BLaER1 treated with 17β-estradiol and CSF1 and Interleukin-3, amounts not matched to agents 10 nM and 100 nM (cell line): Measurements from ENCODE around the gene FDXR.

ENCODE experiments used
- H3K27ac ChIP-seq, 11 experiments: shearing (Covaris generic); formaldehyde crosslinking; 2 replicates each; pipeline ENCODE4 v1.8.1; 2022
- H3K27me3 ChIP-seq, 11 experiments: shearing (Covaris generic); formaldehyde crosslinking; 2 replicates each; pipeline ENCODE4 v1.8.1; 2022
- H3K36me3 ChIP-seq, 11 experiments: shearing (Covaris generic); formaldehyde crosslinking; 2 replicates each; pipeline ENCODE4 v1.8.1; 2022
- H3K4me1 ChIP-seq, 10 experiments: shearing (Covaris generic); formaldehyde crosslinking; 2 replicates each; pipeline ENCODE4 v1.8.1; 2022
- H3K4me2 ChIP-seq, 11 experiments: shearing (Covaris generic); formaldehyde crosslinking; 2 replicates each; pipeline ENCODE4 v1.8.1; 2022
- H3K4me3 ChIP-seq, 10 experiments: shearing (Covaris generic); formaldehyde crosslinking; 2 replicates each; pipeline ENCODE4 v1.8.1; 2022
- H3K9ac ChIP-seq, 11 experiments: shearing (Covaris generic); formaldehyde crosslinking; 2 replicates each; pipeline ENCODE4 v1.8.1; 2022
- H3K9me3 ChIP-seq, 11 experiments: shearing (Covaris generic); formaldehyde crosslinking; replicated peaks in 1 of 11; 2 replicates each; pipeline ENCODE4 v1.8.1; 2022
- H4K20me1 ChIP-seq, 11 experiments: shearing (Covaris generic); formaldehyde crosslinking; 2 replicates each; pipeline ENCODE4 v1.8.1; 2022
- Cebpa-rat ChIP-seq, 11 experiments: shearing (Covaris generic); IDR thresholded peaks; 2 replicates each; pipeline ENCODE4 v1.8.1; 2022

Gene FDXR

DNA sequence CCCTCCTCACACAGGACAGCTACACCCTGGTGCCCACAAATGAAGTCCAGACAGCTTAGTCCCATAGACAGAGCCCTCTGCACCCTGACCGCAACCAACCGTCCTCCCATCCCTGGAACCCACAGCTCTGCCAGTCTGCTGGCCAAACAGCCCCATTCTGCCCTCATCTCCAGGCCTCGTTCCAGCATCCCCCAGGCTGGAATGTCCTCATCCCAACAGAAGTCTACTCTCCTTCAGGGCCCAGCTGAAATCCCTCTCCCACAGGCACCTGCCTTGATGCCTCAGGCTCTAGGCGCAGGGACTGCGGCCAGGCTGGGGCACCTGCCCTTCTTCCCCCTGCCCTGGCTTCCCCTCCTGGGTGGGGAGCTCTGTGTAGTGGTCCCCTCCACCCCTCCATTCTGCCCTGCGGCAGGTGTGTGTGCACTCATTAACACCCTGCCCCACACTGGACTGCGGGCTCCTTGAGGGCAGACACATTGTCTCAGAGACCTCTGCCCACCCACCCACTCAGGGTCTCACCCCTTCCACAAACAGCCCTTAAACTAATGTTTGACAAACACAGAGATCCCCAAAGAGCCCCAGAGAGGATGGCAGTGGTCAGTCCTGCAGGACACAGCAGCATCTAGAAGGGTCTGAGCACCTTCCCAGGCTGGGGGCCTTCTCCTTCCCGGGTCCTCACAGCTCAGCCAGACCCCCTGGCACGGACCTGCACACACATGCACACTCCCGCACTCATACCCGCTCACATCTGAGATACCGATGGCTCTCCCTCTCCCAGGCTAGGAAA lies 13.9 kb downstream of the FDXR start:
- Histone ChIP-seq H3K9me3 (no peaks in the 10 kb centered on the region), H3K27me3 (peaks cover 69 to 93% (median 79%) of the 10 kb centered on the region in 11 experiments), H4K20me1 (peaks cover 0 to 79% (median 29%) of the 10 kb centered on the region in 11 experiments; a peak in 17 of 22 replicates), H3K4me1 (peaks cover 19 to 44% (median 35%) of the 10 kb centered on the region in 10 experiments; a peak in 19 of 20 replicates), H3K4me2 (no peak overlapping the region), H3K4me3 (no peak overlapping the region; a peak in 1 of 20 replicates), H3K27ac (no peak overlapping the region), H3K9ac (no peak overlapping the region), H3K36me3 (peaks cover 0 to 4% (median 0%) of the 10 kb centered on the region in 11 experiments; a peak in 4 of 22 replicates)
- no peak for TF ChIP-seq Cebpa-rat (IDR thresholded peaks at IDR 0.05)

DNA sequence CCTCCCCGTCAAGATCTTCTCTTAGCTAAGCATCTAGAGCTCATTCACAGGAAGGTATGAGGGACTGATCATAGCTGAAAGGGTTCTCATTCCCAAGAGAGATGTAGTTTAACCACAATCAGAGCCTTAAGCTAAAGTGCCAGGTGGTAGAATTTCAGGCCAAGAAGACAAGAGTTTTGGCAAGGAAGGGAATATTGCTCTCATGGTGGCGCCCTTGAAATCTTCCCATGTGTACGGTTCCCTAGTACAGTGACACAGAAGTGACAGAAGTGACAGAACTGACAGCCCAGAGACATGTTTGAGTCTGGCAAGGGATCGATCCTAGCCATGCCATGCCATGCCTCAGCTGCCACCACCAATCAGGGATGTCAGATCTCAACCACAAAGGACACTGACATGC lies 15.6 kb downstream of the FDXR start:
- no peak overlapping the region for H3K9ac ChIP-seq
- H3K9me3 ChIP-seq, result no peaks in the 10 kb centered on the region
- no peak for TF ChIP-seq Cebpa-rat (IDR thresholded peaks at IDR 0.05)
- H4K20me1 ChIP-seq, result peaks cover 0 to 68% (median 22%) of the 10 kb centered on the region in 11 experiments; a peak in 16 of 22 replicates
- H3K27me3 ChIP-seq, result peaks cover 79 to 98% (median 89%) of the 10 kb centered on the region in 11 experiments
- peak overlapping the region in 8 of 11 experiments; percentile 15 to 67 (median 60); a peak in 14 of 22 replicates for H3K4me2 ChIP-seq
- H3K27ac ChIP-seq, result no peak overlapping the region
- H3K36me3 ChIP-seq, result no peaks in the 10 kb centered on the region
- H3K4me1 ChIP-seq, result peaks cover 19 to 41% (median 35%) of the 10 kb centered on the region in 10 experiments; a peak in 19 of 20 replicates
- no peak overlapping the region for H3K4me3 ChIP-seq

DNA sequence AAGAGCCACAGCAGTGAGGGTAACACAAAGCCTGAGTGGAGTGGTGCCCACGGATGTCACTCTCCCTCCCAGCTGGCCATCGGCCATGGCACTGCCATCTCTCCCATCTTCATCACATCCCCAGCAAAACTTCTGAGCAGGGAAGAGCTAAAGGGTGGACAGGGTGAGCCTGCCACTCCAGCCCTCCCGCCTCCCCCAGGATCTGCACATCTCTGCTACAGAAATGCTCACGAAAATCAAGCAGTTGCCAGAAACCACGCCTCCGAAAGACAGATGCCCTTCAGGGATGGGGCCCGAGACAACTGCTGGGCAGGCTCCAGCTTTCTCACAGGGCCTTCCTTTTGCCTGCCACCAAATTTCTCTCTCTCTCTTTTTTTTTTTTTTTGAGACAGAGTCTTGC lies 16.7 kb downstream of the FDXR start:
- Histone ChIP-seq H3K9me3 (no peaks in the 10 kb centered on the region), H3K4me2 (0 out of 22 replicates have a peak overlapping the region, but pooled peaks of 1 of the 11 experiments have one; percentile 3), H3K27ac (no peak overlapping the region), H3K36me3 (no peaks in the 10 kb centered on the region), H3K27me3 (peaks cover 79 to 98% (median 90%) of the 10 kb centered on the region in 11 experiments), H3K9ac (no peak overlapping the region), H4K20me1 (peaks cover 0 to 69% (median 21%) of the 10 kb centered on the region in 11 experiments; a peak in 16 of 22 replicates), H3K4me3 (no peak overlapping the region), H3K4me1 (peaks cover 12 to 37% (median 26%) of the 10 kb centered on the region in 10 experiments; a peak in 19 of 20 replicates)
- TF ChIP-seq Cebpa-rat (IDR thresholded peaks at IDR 0.05), result no peak

DNA sequence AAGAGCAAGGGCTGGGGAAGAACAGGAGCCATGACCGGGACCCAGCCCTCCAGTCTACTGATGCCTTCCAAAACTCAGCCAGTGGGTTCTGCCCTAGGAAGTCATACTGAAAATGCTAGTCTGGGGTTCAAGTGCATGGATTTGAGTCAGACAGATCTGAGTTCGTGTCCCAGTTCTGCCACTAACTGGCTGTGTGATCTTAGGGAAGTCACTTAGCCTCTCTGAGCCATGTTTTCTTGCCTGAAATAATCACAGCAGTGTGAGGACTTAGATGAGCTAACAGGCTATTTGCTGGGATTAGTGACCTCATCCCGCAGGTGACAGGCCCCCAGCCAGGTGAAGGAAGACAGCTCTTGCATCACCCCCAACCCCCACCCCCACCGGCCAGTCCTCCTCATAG lies 17.5 kb downstream of the FDXR start:
- Histone ChIP-seq H3K9me3 (no peaks in the 10 kb centered on the region), H3K4me3 (no peak overlapping the region), H3K27ac (no peak overlapping the region), H3K4me1 (peaks cover 4 to 29% (median 18%) of the 10 kb centered on the region in 10 experiments; a peak in 19 of 20 replicates), H4K20me1 (peaks cover 0 to 69% (median 13%) of the 10 kb centered on the region in 11 experiments; a peak in 16 of 22 replicates), H3K36me3 (no peaks in the 10 kb centered on the region), H3K4me2 (no peak overlapping the region), H3K9ac (no peak overlapping the region), H3K27me3 (peaks cover 72 to 98% (median 84%) of the 10 kb centered on the region in 11 experiments)
- no peak for TF ChIP-seq Cebpa-rat (IDR thresholded peaks at IDR 0.05)

DNA sequence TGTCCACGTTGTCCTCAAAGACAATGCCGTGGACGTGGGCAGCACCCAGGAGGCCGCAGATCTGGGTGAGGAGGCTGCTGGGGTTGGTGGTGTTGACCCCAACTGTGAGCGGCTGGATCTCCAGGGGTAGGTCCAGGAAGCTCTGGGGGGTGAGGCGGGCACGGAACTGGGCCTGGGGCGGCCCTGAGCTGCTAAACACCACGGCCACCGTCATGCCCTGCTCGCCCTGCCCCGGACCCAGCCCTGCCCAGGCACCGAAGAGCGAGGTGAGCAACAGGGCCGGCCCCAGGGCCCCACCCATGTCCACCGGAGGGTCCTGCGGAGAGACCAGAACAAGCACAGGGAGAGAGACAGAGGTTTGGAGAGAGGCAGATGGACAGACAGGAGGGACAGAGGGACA lies 18.0 kb downstream of the FDXR start:
- H3K9ac ChIP-seq, result no peak overlapping the region
- no peak overlapping the region for H3K4me2 ChIP-seq
- H3K27me3 ChIP-seq, result peaks cover 67 to 92% (median 79%) of the 10 kb centered on the region in 11 experiments
- TF ChIP-seq Cebpa-rat (IDR thresholded peaks at IDR 0.05), result no peak
- no peak overlapping the region for H3K27ac ChIP-seq
- H3K4me3 ChIP-seq, result no peak overlapping the region
- no peaks in the 10 kb centered on the region for H3K9me3 ChIP-seq
- no peaks in the 10 kb centered on the region for H3K36me3 ChIP-seq
- peaks cover 0 to 70% (median 8%) of the 10 kb centered on the region in 11 experiments; a peak in 11 of 22 replicates for H4K20me1 ChIP-seq
- peaks cover 0 to 24% (median 14%) of the 10 kb centered on the region in 10 experiments; a peak in 13 of 20 replicates for H3K4me1 ChIP-seq

DNA sequence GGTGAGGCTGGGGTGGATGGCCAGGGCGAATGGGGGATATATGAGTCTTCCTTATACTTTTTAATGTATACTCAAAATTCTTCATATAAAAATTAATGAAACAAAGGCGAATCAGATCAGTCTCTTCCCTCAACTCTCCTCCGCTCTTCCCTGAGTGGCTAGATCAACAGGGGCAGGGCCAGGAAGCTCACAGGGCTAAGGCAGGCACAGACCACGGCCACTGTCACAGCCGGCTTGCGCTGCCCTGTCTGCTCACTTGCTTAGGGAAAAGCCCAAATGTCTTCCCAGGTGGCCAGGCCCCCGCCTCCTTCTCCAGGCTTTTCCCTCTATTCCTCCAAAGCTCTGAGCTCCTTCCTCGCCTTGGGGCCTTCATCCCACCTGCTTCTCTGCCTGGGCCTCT lies 19.1 kb downstream of the FDXR start:
- no peak for TF ChIP-seq Cebpa-rat (IDR thresholded peaks at IDR 0.05)
- Histone ChIP-seq H3K36me3 (no peaks in the 10 kb centered on the region), H4K20me1 (peaks cover 0 to 61% (median 8%) of the 10 kb centered on the region in 11 experiments; a peak in 11 of 22 replicates), H3K4me3 (no peak overlapping the region), H3K4me1 (peaks cover 0 to 24% (median 13%) of the 10 kb centered on the region in 10 experiments; a peak in 12 of 20 replicates), H3K27ac (no peak overlapping the region), H3K4me2 (no peak overlapping the region), H3K27me3 (peaks cover 56 to 81% (median 67%) of the 10 kb centered on the region in 11 experiments), H3K9me3 (no peaks in the 10 kb centered on the region), H3K9ac (no peak overlapping the region)

DNA sequence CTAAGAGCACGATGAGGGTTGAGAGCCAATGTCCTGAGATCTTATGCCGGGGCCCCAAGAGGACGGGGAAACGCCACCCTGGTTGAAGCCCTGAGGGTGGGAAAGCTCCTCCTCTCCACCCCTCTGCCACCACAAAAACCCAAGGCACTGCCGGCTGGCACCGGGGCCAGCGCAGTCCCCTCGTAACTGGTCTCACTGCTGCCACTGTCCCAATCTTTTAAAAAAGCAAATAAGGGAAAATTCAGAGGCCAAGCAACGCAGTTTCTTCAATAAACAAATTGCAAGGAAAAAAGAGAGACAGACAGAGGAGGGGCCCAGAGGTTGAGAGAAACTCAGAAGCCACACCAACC lies 19.8 kb downstream of the FDXR start:
- peaks cover 0 to 24% (median 13%) of the 10 kb centered on the region in 10 experiments; a peak in 12 of 20 replicates for H3K4me1 ChIP-seq
- H3K4me2 ChIP-seq, result peak overlapping the region in 5 of 11 experiments; percentile 21 to 36 (median 30); a peak in 4 of 22 replicates
- peaks cover 0 to 65% (median 8%) of the 10 kb centered on the region in 11 experiments; a peak in 11 of 22 replicates for H4K20me1 ChIP-seq
- no peak for TF ChIP-seq Cebpa-rat (IDR thresholded peaks at IDR 0.05)
- H3K27me3 ChIP-seq, result peaks cover 53 to 75% (median 62%) of the 10 kb centered on the region in 11 experiments
- no peak overlapping the region for H3K4me3 ChIP-seq
- H3K36me3 ChIP-seq, result no peaks in the 10 kb centered on the region
- H3K9ac ChIP-seq, result no peak overlapping the region
- H3K9me3 ChIP-seq, result no peaks in the 10 kb centered on the region
- no peak overlapping the region for H3K27ac ChIP-seq

DNA sequence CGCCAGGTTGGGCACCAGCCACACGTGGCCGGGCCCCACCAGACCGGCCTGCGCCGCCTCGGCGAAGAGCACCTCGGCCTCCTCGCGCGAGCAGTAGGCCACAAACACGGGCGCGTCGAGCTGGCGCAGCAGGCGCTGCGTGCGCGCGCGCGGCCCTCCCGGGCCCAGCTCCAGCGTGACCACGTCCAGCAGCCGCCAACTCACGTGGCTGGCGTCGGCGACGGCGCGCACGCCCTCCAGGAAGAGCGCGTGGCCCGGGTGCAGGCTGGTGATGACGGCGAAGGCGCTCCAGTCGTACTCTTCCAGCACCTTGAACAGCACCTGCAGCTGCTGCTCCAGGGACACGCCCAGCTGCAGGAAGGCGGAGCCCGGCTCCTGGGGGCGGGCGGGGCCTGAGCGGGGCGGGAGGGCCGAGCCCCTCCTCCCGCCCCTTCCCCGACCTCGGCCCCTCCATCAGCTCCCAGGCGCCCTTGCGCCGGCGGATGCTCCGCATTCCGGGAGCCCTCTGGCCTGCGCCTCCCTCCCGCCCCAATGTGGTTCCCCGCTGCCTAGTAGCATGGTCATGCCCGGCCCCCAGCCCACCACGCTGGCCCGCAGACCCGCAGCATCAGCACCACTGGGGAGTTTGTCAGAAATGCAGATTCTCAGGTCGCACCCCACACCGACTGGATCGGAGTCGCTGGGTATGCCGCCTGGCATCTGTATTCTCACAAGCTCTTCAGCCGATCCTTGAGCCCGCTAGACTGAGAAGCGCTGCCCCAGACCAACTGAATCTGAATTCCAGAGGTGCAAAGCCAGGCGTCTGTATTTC lies 20.4 kb downstream of the FDXR start:
- no peak overlapping the region for H3K27ac ChIP-seq
- peaks cover 0 to 66% (median 7%) of the 10 kb centered on the region in 11 experiments; a peak in 11 of 22 replicates for H4K20me1 ChIP-seq
- peaks cover 47 to 69% (median 56%) of the 10 kb centered on the region in 11 experiments for H3K27me3 ChIP-seq
- no peaks in the 10 kb centered on the region for H3K36me3 ChIP-seq
- H3K9me3 ChIP-seq, result no peaks in the 10 kb centered on the region
- no peak for TF ChIP-seq Cebpa-rat (IDR thresholded peaks at IDR 0.05)
- peaks cover 0 to 19% (median 9%) of the 10 kb centered on the region in 10 experiments; a peak in 12 of 20 replicates for H3K4me1 ChIP-seq
- peak overlapping the region in 5 of 11 experiments; percentile 21 to 36 (median 30); a peak in 5 of 22 replicates for H3K4me2 ChIP-seq
- H3K4me3 ChIP-seq, result no peak overlapping the region
- H3K9ac ChIP-seq, result no peak overlapping the region
